ENCODE measurements around the gene TPPP. TPM values are rescaled to one million over a fixed set of nuclear protein-coding genes. Genes with fewer than 3 reads are reported as not detected.

Gene TPPP
- polyA plus RNA-seq, 2 of the 4 experiments (the other 2 are of a cell fraction), result 1.0 to 1.4 TPM

- no peak for TF ChIP-seq ATOH8 (CRISPR knock-in tag; IDR thresholded peaks at IDR 0.05; ENCODE audit: low read depth)
- no peak for TF ChIP-seq FOXS1 (CRISPR knock-in tag; IDR thresholded peaks at IDR 0.05)
These were observed 49.3 kb downstream of the TPPP start (continued) for GRCh38 chr5:643811-644271.

- peak in 1 of 2 experiments; percentile 21; a peak in 1 of 6 replicates for ATAC-seq
- ChIA-PET CTCF (interaction anchor here (1.1 to 2.1 kb wide), 2 partner anchors 27 to 259 kb away, joined by 3 to 9 read pairs; no protein-coding TSS in a partner anchor), POLR2A (no interaction called here)
- WGBS (ENCODE audit: missing lambda C conversion rate), result 89% methylated on average over 17 of the region's 21 CpGs
- TF ChIP-seq RAD21 (conservative IDR thresholded peaks at IDR 0.05 in 1 of 2, IDR thresholded peaks at IDR 0.05 in 1 of 2) (no peak), CBX8 (IDR thresholded peaks at IDR 0.05) (no peak), ATOH8 (CRISPR knock-in tag; IDR thresholded peaks at IDR 0.05; ENCODE audit: low read depth) (no peak), RFX5 (IDR thresholded peaks at IDR 0.05) (no peak), POLR2AphosphoS2 (conservative IDR thresholded peaks at IDR 0.05; ENCODE audit: low read length) (no peak), REST (IDR thresholded peaks at IDR 0.05) (no peak), FOXS1 (CRISPR knock-in tag; IDR thresholded peaks at IDR 0.05) (no peak), TP53 (CRISPR knock-in tag; IDR thresholded peaks at IDR 0.05) (no peak), ELK1 (IDR thresholded peaks at IDR 0.05; ENCODE audit: low read depth, low read length) (no peak), NR3C1 (IDR thresholded peaks at IDR 0.05) (no peak)
- Histone ChIP-seq H3K9me3 (0 out of 3 replicates have a peak, but pooled peaks cover 2% of the 10 kb centered on the region), H3K27ac (no peak overlapping the region), H3K4me2 (no peak overlapping the region), H3K4me3 (no peak overlapping the region), H3K4me1 (no peaks in the 10 kb centered on the region)
- no peak for FAIRE-seq
- no peak for DNase-seq (ENCODE audit: low read depth in 1 of 2, low spot score in 1 of 2)
These were observed 49.8 kb downstream of the TPPP start for GRCh38 chr5:643351-643801.

GRCh38 chr5:642481-642880 lies 50.7 kb downstream of the TPPP start:
- TF ChIP-seq HDAC2 (IDR thresholded peaks at IDR 0.05) (no peak), ZSCAN20 (CRISPR knock-in tag; IDR thresholded peaks at IDR 0.05) (no peak), TP53 (CRISPR knock-in tag; IDR thresholded peaks at IDR 0.05) (no peak), HOXB13 (CRISPR knock-in tag; IDR thresholded peaks at IDR 0.05; ENCODE audit: low read depth) (no peak), ZC3H11A (IDR thresholded peaks at IDR 0.05) (no peak), MAFK (IDR thresholded peaks at IDR 0.05; ENCODE audit: partially characterized antibody) (no peak), FOSB (CRISPR knock-in tag; IDR thresholded peaks at IDR 0.05) (no peak), BCL3 (IDR thresholded peaks at IDR 0.05) (no peak), HES2 (IDR thresholded peaks at IDR 0.05) (no peak)
- WGBS (ENCODE audit: missing lambda C conversion rate), result 92% methylated on average over 14 of the region's 14 CpGs
- FAIRE-seq, result no peak
- H3K27ac ChIP-seq, result no peak overlapping the region
- no peak for DNase-seq (ENCODE audit: low read depth in 1 of 2, low spot score in 1 of 2)
- no peak overlapping the region for H3K4me2 ChIP-seq
- no peaks in the 10 kb centered on the region for H3K9me3 ChIP-seq
- no peak for ATAC-seq
- ChIA-PET CTCF (interaction anchor here (1.1 to 2.1 kb wide), 2 partner anchors 28 to 260 kb away, joined by 3 to 9 read pairs; no protein-coding TSS in a partner anchor), POLR2A (no interaction called here)
- no peak overlapping the region for H3K4me3 ChIP-seq
- no peaks in the 10 kb centered on the region for H3K4me1 ChIP-seq
